ENCODE measurements around the gene ANKRD34C.
"Not testable (repeated sequence)": the region's sequence is repeated elsewhere in the genome, so short reads cannot be mapped to it uniquely, and the experiment has no call there.

ANKRD34C gene

DNA sequence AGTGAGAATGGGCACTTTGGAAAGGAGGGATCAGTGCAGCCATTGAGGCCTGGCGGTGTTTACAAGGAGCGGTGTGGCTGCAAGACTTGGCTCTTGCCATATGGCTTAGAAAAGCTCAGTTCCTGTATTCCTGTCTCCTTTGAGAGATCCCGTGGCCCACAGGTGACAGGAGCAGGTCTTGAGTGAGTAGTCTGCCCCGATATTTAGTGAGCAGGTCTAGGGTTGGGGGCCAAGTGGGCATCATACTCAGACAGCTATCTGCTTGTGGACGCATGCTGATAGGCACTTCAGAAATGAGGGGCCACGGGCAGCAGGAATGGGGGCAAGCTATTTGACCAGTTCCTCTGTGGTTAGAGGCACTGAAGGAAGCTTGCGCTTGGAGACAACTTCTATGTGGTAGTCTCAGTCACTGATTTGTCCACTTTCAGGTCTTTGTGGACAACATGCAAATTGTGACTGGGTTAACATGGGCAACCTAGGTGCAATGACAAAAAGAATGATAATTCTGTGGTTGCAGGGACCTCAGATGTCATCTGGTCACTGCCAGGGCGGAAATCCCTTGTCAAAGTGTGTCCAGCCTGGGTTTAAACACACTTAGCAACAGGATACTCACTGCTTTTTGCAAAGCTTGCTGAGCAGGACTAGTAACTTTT is 29.5 kb downstream of the ANKRD34C start:
- no peak for DNase-seq (ENCODE audit: low spot score)

DNA sequence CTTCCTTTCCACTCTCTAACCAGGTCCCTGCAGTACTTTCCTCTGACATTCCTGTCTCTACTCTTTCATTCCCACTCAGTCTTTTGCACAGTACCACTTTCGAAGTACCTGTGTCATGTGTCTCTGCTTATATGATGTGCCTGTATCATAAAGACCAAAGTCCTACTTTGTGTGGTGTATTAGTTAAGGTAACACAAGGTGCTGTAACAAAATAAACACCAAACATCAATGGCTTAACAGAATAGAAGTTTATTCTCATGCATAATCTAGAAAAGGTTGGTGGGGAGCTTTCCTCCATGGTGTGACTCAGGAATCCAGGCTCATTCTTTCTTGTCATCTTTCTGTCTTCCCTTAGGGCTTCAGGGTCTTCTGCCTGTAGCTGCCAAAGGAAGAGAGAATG is 31.7 kb downstream of the ANKRD34C start:
- no peak for DNase-seq (ENCODE audit: low spot score)

DNA sequence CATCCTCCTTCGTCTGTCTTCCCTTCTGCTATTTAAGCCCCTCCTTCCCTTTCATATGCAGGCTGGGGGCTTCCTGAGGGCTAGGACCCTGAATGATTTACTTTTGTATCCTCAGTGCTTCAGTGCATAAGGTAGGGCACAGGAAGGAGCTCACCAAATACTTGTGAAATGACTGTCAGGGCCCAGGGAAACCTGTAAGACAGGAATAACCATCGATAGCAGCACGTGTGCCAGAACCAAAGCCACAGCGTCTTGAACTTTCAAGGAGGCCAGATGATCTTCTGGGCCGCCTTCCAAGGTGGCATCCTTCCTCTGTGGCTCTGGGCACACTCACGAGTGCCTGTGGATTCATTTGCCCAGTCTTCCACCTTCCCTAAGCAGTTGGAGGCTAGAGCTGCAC is 32.3 kb downstream of the ANKRD34C start:
- DNase-seq (ENCODE audit: low spot score) = no peak

DNA sequence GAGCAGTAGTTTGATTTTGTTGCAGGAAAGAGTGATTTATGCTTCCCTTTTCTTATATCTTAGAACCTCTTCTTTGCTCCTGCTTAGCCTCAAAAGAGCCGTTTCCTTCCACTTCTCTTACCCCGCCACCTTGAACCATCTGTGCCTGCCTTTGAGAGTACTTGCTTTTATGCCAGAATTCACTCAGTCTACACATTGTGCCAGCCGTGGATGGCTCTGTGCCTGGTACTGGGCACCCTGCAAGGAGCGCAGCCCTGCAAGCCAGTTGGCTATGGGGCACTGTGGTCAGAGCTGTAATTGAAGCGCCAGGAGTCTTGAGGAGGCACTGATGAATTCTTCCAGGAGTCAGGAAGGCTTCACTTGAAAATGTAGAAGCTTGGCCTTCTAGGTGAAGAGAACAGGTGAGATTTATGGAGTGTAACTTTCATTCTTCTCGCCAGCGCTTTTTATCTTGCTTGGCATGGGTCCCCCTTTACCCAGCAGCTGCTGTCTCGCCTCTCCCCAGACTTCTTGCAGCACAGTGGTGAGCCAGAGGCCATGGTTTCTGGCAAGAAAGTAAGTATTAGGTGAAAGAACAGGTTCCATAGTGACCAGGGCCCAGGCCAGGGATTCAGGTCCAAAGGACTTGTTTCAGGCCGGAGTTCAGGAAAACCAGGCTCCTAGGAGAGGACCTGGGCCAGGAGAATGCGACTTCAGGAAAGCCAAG is 33.3 kb downstream of the ANKRD34C start:
- no peak for DNase-seq (ENCODE audit: low spot score)

DNA sequence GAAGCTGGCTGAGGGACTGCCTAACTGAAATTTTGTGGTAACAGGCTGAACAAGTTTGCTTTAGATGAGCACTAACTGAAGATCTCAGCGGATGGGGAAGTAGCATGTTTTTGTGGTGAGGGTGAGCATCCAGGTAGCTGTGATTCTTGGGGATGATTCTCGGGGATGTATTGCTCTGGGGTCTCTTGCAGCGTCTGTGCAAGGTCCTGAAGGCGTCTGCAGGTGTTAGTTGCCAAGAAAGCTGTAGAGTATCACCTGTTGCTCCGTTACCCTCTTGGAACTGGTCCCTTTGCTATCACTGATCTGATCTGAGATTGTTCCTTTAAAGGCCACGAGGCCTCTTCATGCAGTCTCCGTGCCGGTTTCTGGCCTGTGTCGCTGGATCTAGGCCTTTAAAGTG is 34.3 kb downstream of the ANKRD34C start:
- DNase-seq (ENCODE audit: low spot score) = no peak

DNA sequence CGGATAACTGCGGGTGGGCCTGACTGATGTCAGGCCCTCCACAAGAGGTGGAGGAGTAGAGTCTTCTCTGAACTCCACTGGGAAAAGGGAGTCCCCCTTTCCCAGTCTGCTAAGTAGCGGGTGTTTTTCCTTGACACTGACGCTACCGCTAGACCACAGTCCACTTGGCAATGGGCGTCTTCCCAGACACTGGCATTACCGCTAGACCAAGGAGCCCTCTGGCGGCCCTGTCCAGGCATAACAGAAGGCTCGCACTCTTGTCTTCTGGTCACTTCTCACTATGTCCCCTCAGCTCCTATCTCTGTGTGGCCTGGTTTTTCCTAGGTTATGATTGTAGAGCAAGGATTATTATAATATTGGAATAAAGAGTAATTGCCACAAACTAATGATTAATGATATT is 37.5 kb downstream of the ANKRD34C start:
- not testable (repeated sequence) for DNase-seq (ENCODE audit: low spot score)

DNA sequence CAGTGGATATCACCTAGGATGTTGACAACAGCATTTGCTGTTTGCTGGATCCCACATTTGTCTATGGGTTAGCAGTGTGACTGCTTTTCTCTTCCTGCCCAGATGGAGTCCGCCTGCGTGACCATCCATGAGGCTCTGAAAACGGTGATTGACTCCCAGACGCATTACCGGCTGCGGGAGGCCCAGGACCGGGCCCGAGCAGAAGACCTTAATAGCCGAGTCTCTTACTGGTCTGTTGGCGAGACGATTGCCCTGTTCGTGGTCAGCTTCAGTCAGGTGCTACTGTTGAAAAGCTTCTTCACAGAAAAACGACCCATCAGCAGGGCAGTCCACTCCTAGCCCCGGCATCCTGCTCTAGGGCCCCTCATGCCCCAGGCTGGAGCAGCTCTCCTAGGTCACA is 39.4 kb downstream of the ANKRD34C start:
- DNase-seq (ENCODE audit: low spot score) = no peak

DNA sequence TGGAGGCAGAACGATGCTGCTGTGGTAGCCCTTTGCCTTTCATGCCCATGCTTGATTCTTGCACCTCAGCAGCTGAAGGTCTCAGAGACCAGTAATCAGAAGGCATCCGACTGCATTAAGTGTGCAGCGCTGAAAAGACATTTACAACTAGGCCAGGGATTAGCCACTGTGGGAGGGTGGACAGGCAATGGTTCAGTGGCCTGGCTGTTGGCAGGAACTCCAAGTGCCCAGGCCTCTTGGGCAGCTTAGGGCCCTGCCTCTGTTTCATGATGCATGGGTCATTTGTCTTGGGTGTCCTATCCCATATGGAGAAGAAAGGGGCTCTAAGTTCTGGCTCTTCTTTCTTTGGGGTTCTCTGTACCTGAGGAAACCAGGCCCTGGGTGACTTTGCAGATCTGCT is 39.8 kb downstream of the ANKRD34C start:
- DNase-seq (ENCODE audit: low spot score) = no peak

DNA sequence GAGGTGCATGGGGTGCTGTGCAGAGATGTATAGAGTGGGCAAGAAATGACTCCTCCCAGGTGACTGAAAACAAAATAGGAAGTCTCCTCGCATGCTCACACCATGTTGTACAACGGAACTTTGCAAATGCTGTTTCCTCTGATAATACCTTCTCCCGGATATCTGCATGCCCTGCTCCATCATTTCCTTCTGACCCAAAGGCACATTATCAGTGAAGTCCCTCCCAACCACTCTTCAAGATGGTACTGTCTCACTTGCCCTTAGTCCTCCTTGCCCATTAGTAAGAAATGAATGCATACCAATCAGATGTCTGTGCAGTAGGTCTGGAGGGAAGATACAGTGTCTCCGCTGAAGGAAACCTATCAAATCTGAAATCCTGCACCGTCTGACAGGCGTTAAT is 40.4 kb downstream of the ANKRD34C start:
- no peak for DNase-seq (ENCODE audit: low spot score)

DNA sequence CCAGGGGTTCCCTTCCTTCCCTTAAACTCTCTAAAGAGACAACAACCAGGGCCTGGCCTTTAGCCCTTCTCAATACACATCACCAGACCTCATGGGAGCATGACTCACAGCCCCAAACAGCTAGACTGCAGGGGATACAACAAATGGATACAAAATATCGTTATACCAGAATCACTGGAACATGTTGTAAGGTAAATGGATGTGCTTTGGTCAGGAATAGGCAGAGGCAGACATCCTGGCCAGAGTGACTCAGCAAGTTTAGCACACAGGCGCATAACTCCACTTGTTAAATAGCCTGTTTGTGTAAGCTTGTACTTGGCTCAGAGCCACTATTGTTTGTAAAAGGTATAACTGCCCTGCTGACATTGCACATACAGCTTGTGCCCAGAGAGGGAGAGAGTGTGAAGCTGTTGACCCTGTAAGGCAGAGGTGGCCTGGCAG is 46.7 kb downstream of the ANKRD34C start:
- peak; percentile 53 for DNase-seq (ENCODE audit: low spot score)
